ENCODE data around the gene TMEM233. TPM values are rescaled to one million over a fixed set of nuclear protein-coding genes. Genes with fewer than 3 reads are reported as not detected.

Gene TMEM233
- polyA plus RNA-seq, 1 of the 3 experiments (the other 2 are of a cell fraction) = 2.6 TPM

DNA sequence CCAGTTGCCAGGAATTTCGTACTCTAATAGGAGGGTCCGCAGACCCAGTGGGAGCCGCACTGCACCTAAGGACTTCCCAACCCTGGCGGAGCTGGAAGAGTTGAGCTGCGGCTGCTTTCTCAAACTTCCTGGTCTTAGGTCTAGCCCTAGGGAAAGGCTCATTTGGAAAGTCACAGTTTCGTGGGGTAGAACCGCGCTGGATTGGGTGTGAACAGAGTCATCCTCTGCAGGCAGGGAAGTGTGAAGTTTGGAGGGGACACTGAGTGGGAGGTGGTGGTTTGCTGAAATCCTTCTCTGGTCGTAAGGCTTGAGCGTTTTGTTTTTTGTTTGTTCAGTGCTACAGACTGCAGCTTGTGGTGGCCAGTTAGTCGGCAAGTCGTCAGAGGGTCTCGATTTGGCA is 93.2 kb downstream of the TMEM233 start:
- Histone ChIP-seq H3K4me1 (ENCODE audit: control insufficient read depth in 1 of 2, insufficient read depth in 2 of 2, low read depth in 1 of 2, low read length in 1 of 2) (no peaks in the 10 kb centered on the region; a peak in 1 of 4 replicates), H3K9me3 (no peaks in the 10 kb centered on the region), H3K27ac (ENCODE audit: low read depth in 2 of 2, low read length in 1 of 2) (no peak overlapping the region), H3K9ac (no peak overlapping the region), H3K79me2 (ENCODE audit: insufficient read depth) (no peaks in the 10 kb centered on the region), H3K9me2 (no peaks in the 10 kb centered on the region), H3K4me2 (no peak overlapping the region), H3F3A (replicated peaks; ENCODE audit: insufficient read depth) (peaks cover 25% of the 10 kb centered on the region), H2AFZ (ENCODE audit: low read depth) (no peak overlapping the region), H3K4me3 (ENCODE audit: low read depth in 2 of 2, low read length in 1 of 2) (no peak overlapping the region), H3K27me3 (ENCODE audit: insufficient read depth) (no peaks in the 10 kb centered on the region), H3K36me3 (replicated peaks in 1 of 2; ENCODE audit: control insufficient read depth in 1 of 2, insufficient read depth in 2 of 2, low read length in 1 of 2) (peaks cover 5 to 10% of the 10 kb centered on the region in 2 experiments), H4K20me1 (ENCODE audit: insufficient read depth) (no peaks in the 10 kb centered on the region)
- DNase-seq = no peak
- TF ChIP-seq YY1 (IDR thresholded peaks at IDR 0.05; ENCODE audit: low read depth) (no peak), NRF1 (IDR thresholded peaks at IDR 0.05; ENCODE audit: low read depth, low read length) (no peak), POLR2AphosphoS5 (IDR thresholded peaks at IDR 0.05; ENCODE audit: low read depth, low read length) (no peak), JUND (IDR thresholded peaks at IDR 0.05) (no peak), FOSL2 (IDR thresholded peaks at IDR 0.05; ENCODE audit: borderline replicate concordance, low read depth) (no peak), TCF12 (IDR thresholded peaks at IDR 0.05) (no peak), RAD21 (IDR thresholded peaks at IDR 0.05; ENCODE audit: low read length) (no peak), FOXJ3 (CRISPR knock-in tag; IDR thresholded peaks at IDR 0.05) (no peak), RCOR1 (IDR thresholded peaks at IDR 0.05; ENCODE audit: low read length) (no peak), GATA2 (CRISPR knock-in tag; IDR thresholded peaks at IDR 0.05) (no peak), CHD2 (IDR thresholded peaks at IDR 0.05; ENCODE audit: low read length, partially characterized antibody) (no peak), MEF2A (IDR thresholded peaks at IDR 0.05; ENCODE audit: borderline replicate concordance, low read depth) (no peak), ELF1 (IDR thresholded peaks at IDR 0.05) (no peak)
- TF ChIP-seq, protein P1, sequence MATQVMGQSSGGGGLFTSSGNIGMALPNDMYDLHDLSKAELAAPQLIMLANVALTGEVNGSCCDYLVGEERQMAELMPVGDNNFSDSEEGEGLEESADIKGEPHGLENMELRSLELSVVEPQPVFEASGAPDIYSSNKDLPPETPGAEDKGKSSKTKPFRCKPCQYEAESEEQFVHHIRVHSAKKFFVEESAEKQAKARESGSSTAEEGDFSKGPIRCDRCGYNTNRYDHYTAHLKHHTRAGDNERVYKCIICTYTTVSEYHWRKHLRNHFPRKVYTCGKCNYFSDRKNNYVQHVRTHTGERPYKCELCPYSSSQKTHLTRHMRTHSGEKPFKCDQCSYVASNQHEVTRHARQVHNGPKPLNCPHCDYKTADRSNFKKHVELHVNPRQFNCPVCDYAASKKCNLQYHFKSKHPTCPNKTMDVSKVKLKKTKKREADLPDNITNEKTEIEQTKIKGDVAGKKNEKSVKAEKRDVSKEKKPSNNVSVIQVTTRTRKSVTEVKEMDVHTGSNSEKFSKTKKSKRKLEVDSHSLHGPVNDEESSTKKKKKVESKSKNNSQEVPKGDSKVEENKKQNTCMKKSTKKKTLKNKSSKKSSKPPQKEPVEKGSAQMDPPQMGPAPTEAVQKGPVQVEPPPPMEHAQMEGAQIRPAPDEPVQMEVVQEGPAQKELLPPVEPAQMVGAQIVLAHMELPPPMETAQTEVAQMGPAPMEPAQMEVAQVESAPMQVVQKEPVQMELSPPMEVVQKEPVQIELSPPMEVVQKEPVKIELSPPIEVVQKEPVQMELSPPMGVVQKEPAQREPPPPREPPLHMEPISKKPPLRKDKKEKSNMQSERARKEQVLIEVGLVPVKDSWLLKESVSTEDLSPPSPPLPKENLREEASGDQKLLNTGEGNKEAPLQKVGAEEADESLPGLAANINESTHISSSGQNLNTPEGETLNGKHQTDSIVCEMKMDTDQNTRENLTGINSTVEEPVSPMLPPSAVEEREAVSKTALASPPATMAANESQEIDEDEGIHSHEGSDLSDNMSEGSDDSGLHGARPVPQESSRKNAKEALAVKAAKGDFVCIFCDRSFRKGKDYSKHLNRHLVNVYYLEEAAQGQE (IDR thresholded peaks at IDR 0.05; ENCODE audit: low read depth, low read length) = no peak
- TF ChIP-seq, protein P2, sequence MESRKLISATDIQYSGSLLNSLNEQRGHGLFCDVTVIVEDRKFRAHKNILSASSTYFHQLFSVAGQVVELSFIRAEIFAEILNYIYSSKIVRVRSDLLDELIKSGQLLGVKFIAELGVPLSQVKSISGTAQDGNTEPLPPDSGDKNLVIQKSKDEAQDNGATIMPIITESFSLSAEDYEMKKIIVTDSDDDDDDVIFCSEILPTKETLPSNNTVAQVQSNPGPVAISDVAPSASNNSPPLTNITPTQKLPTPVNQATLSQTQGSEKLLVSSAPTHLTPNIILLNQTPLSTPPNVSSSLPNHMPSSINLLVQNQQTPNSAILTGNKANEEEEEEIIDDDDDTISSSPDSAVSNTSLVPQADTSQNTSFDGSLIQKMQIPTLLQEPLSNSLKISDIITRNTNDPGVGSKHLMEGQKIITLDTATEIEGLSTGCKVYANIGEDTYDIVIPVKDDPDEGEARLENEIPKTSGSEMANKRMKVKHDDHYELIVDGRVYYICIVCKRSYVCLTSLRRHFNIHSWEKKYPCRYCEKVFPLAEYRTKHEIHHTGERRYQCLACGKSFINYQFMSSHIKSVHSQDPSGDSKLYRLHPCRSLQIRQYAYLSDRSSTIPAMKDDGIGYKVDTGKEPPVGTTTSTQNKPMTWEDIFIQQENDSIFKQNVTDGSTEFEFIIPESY (IDR thresholded peaks at IDR 0.05; ENCODE audit: borderline replicate concordance, low read depth) = no peak
- TF ChIP-seq, protein P3, sequence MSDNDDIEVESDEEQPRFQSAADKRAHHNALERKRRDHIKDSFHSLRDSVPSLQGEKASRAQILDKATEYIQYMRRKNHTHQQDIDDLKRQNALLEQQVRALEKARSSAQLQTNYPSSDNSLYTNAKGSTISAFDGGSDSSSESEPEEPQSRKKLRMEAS (IDR thresholded peaks at IDR 0.05; ENCODE audit: low read depth) = no peak
- TF ChIP-seq, protein P4, sequence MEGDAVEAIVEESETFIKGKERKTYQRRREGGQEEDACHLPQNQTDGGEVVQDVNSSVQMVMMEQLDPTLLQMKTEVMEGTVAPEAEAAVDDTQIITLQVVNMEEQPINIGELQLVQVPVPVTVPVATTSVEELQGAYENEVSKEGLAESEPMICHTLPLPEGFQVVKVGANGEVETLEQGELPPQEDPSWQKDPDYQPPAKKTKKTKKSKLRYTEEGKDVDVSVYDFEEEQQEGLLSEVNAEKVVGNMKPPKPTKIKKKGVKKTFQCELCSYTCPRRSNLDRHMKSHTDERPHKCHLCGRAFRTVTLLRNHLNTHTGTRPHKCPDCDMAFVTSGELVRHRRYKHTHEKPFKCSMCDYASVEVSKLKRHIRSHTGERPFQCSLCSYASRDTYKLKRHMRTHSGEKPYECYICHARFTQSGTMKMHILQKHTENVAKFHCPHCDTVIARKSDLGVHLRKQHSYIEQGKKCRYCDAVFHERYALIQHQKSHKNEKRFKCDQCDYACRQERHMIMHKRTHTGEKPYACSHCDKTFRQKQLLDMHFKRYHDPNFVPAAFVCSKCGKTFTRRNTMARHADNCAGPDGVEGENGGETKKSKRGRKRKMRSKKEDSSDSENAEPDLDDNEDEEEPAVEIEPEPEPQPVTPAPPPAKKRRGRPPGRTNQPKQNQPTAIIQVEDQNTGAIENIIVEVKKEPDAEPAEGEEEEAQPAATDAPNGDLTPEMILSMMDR (IDR thresholded peaks at IDR 0.05) = no peak
- ChIA-PET CTCF (interaction anchor here (2.2 kb wide), 1 partner anchor 8 kb away, joined by 8 read pairs; no protein-coding TSS in a partner anchor), POLR2A (no interaction called here)
- WGBS (ENCODE audit: low lambda C conversion rate) = 98% methylated on average over 13 of the region's 13 CpGs
